GM19397 (cell line): ENCODE data around the gene CAD.

Experiments used
- ATAC-seq: cut with Tn5 transposase; IDR thresholded peaks from one replicate; pipeline ENCODE4 v1.9.1; 2021; ENCODE audit warnings: mild to moderate bottlenecking, moderate library complexity; ENCODE audit not compliant: unreplicated experiment

Gene CAD

DNA sequence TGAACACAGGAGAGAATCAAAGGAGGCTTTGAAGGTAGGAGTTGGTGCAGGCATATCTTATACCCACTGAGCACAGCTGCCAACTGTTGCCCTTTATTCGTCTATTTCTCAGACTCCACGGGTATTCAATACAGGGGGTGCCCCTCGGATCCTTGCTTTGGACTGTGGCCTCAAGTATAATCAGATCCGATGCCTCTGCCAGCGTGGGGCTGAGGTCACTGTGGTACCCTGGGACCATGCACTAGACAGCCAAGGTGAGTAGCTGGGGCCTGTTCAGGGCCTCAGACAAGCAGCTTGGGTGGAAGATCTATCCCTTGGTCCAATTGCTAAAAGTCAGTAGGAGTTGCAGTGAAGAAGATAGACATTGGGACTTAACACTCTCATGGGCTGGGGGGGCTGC, 5.2 kb downstream of the CAD start:
- no peak for ATAC-seq

DNA sequence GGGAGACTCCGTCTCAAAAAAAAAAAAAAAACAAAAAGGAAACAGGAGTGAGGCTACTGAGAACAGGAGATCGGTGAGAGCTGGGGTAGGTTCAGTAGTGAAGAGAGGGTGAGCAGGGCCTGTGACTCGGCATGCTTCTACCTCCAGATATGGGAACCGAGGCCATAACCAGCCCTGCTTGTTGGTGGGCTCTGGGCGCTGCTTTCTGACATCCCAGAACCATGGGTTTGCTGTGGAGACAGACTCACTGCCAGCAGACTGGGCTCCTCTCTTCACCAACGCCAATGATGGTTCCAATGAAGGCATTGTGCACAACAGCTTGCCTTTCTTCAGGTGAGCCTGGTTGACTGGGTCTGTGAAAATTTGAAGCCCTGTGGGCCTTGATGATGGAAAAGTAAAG, 6.2 kb downstream of the CAD start:
- no peak for ATAC-seq

- ATAC-seq, result no peak
These were observed 8.4 kb downstream of the CAD start for GRCh38 chr2:27225526-27225925.

GRCh38 chr2:27227501-27227900, 10.3 kb downstream of the CAD start:
- ATAC-seq, result no peak

- ATAC-seq, result no peak
These were observed 14.8 kb downstream of the CAD start for GRCh38 chr2:27231921-27232320.

GRCh38 chr2:27233341-27233740, 16.2 kb downstream of the CAD start:
- ATAC-seq, result no peak

DNA sequence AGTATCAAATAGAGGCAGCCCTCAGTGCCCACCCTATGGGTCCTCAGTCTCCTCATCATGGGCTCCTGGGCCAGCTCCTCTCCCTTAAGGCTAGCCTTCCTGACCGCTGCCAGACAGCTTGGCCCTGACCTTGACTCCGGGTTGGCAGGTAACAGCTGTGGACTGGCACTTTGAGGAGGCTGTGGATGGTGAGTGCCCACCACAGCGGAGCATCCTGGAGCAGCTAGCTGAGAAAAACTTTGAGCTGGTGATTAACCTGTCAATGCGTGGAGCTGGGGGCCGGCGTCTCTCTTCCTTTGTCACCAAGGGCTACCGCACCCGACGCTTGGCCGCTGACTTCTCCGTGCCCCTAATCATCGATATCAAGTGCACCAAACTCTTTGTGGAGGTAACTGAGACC, 19.0 kb downstream of the CAD start:
- ATAC-seq, result no peak

DNA sequence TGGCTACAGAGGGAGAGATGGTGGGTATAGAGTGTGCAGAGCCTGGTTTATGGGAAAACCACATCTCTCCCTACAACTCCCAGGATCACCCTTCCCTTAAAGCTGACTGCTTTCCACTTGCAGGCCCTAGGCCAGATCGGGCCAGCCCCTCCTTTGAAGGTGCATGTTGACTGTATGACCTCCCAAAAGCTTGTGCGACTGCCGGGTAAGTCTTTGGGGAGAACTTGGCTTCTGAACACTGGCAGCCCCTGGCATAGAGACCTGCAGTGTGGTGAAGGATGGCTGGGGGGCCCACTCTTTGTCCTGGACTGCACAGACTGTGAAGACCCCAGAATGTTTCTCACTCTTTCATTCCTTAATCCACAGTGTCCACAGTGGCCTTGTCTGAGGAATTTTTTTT, 19.5 kb downstream of the CAD start:
- ATAC-seq, result no peak

DNA sequence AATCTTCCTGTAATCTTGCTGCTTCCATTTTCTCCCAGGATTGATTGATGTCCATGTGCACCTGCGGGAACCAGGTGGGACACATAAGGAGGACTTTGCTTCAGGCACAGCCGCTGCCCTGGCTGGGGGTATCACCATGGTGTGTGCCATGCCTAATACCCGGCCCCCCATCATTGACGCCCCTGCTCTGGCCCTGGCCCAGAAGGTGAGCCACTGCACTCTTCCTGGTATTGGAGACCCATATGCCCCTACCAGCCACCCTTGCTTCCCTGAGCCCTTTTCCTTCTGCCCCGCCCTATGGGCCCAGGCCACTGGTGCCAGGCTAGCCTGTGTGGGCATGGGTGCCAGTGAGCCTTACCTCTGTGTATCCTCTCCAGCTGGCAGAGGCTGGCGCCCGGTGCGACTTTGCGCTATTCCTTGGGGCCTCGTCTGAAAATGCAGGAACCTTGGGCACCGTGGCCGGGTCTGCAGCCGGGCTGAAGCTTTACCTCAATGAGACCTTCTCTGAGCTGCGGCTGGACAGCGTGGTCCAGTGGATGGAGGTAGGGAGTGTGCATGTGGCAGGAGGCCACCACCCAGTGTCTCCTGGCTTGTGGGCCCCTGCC, 20.3 kb downstream of the CAD start:
- no peak for ATAC-seq

DNA sequence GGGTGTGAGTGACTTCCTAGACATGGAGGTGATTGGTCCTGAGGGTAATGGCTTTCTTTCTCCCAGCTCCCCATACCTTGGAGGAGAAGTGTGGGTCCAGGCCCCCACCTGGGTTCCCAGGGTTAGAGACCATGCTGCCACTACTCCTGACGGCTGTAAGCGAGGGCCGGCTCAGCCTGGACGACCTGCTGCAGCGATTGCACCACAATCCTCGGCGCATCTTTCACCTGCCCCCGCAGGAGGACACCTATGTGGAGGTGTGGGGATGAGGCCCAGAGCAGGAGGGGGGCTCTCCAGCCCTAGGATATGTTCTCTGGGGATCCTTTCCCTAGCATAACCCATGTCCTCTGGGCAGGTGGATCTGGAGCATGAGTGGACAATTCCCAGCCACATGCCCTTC, 21.8 kb downstream of the CAD start:
- no peak for ATAC-seq

GRCh38 chr2:27240406-27240805, 23.2 kb downstream of the CAD start:
- ATAC-seq, result no peak

DNA sequence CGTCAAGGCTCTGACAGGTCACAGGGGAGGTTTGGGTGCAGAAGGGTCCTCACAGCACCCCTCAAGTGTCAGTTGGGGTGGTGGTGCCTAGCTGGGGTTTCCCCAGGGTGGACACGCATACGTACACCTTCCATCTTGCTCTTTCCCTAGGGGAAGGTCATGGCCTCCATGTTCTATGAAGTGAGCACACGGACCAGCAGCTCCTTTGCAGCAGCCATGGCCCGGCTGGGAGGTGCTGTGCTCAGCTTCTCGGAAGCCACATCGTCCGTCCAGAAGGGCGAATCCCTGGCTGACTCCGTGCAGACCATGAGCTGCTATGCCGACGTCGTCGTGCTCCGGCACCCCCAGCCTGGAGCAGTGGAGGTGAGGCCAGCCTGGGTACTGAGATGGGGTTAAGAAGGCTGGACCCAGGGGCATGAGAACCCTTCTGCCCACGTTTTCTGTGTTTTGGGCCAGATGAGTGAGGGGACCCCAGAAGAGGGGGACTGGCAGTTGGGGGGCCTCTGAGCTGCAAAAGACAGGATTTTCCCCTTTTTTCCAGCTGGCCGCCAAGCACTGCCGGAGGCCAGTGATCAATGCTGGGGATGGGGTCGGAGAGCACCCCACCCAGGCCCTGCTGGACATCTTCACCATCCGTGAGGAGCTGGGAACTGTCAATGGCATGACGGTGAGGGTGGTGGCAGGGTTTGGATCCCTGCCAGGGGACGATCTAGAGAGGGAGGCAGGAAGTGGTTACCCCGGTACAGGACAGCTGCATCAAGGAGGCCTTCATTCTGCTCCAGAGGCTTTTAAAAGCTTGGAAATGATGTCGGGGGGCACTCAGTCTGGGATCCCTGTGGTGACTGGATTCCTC, 24.8 kb downstream of the CAD start:
- no peak for ATAC-seq

DNA sequence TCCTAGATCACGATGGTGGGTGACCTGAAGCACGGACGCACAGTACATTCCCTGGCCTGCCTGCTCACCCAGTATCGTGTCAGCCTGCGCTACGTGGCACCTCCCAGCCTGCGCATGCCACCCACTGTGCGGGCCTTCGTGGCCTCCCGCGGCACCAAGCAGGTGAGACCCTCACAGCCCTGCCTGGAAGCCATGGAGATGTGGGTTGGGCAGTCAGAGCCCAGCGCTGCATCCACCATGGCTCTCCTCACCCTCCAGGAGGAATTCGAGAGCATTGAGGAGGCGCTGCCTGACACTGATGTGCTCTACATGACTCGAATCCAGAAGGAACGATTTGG, 25.4 kb downstream of the CAD start:
- ATAC-seq, result no peak

GRCh38 chr2:27243391-27244130, 26.4 kb downstream of the CAD start:
- no peak for ATAC-seq

- no peak for ATAC-seq
These were observed 27.9 kb downstream of the CAD start for GRCh38 chr2:27245116-27245515.

DNA sequence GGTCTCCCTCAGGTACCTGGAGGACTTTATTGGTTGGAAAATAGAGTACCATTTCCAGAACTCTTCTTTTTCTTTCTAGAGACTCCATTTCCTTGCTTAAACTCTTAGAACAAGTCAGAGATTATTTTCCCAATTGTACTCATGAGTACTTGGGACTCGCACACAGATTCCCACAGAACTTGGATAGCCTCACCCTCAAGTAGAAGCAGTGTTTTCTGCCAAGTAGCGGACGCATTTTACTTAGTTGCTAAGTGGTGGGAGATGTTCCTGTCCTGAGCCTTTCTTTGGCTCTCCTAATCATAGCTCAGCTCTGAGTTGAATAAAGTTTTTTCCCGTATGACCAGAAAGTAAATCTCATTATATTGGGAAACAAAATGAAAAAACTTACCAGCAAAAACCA, 28.5 kb downstream of the CAD start:
- ATAC-seq, result no peak

- no peak for ATAC-seq
These were observed 30.7 kb downstream of the CAD start for GRCh38 chr2:27247893-27248292.

DNA sequence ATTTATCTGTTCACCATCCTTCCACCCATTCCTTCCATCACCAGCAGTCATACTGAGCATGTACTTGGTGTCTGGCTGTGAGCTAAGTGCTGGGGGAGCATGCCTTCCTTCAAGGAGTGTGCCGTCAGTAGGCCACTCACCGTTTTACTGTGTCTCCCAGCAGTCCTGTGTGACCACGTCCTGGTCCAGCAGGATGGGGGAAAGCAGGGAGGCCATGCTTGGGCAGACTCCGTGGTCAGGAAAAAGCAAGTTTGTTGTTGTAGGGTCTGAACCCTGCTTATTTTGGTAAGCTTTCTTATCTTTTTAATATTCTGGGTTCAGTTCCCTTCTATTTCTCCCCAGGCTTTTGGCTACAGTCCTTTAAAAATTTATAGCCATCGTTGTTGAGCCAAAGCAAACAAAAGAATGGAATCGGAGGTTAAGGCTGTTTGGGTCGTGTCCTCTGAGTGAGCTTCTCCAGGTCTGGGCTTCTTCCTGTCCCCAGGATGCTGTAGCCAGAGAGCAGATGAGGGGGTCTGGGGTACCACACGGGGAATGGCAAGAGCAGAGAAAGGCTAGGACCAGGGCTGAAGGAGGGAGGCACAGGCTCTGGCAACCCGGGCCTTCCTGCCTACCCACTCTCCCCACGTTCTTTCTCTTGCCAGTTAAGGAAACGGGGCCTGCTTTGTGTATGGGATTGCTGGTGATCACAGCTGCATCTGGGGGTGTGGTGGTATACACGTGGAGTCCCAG, 32.2 kb downstream of the CAD start:
- no peak for ATAC-seq

DNA sequence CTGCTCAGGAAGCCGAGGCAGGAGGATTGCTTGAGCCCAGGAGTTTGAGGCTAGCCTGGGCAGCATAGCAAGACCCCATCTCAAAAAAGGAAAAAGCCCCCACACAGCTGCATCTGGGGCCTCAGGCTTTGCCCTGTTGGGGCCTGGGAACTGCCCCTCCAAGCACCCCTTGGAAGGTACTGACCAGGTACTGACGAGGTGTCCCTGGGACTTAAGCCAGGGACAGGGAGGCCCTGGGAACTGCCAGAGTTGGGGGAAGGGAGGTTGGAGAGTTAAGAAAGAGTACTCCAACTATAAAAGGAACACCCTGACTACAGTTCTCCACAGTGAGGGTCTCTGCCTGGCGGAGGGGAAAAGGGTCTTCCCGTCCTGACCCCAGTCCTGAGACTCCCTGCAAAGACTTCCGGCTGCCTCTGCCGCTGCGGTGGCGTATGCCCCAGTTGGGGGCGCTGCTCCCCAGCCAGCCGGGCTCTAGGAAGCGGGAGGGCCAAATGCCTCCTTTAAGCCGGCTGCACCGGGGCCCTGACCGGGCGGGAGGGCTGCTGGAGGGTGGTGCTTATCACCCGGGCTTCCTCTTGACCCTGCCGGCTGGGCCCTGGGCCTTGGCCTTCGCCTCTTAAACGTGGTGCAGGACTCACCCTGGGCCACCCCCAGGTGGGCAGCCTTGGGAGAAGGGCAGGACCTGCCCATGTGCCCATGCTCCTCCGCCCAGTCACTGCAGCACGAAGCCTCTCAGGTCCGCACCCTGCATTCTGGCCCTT, 32.9 kb downstream of the CAD start:
- ATAC-seq, result no peak

- no peak for ATAC-seq
These were observed 33.6 kb downstream of the CAD start for GRCh38 chr2:27250652-27251379.
